SK-N-MC (cell line): Measurements from ENCODE around the gene SOX8.

Experiments
- EZH2 ChIP-seq: fragments of 200-600 bp; sonication (generic); IDR thresholded peaks from one replicate; pipeline ENCODE4 v1.6.1; 2017; ENCODE audit warnings: antibody characterized with exemption
- POLR2AphosphoS5 ChIP-seq: IDR thresholded peaks from 2 replicates; pipeline ENCODE4 v1.6.1; 2012; ENCODE audit warnings: mild to moderate bottlenecking, low read depth, low read length, borderline replicate concordance

DNA sequence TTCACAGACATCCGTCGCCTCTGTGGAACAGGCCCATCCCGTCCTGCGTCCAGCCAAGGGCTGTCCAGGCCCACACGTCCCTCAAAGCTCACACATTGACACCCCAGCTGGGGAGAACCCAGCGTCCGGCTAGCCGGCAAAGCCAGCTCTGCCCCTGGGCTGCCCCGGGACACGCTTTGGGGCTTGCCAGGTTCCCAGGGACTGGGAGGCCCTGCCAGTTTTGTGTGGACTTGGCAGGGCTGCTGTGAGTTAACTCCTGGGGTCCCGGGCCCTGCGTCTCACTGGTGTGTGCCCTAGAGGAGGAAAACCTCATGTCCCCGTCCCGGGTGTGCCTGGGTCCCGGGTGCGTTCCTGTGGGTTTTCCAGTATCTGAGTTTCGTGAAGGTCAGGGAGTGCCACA is 6.3 kb downstream of the SOX8 start:
- TF ChIP-seq POLR2AphosphoS5 = no peak
- TF ChIP-seq EZH2 = no peak
